Panc1 (cell line): ENCODE data around the gene ARCN1. TPM values are rescaled to one million over a fixed set of nuclear protein-coding genes. Genes with fewer than 3 reads are reported as not detected.

Source experiments
- ATAC-seq: fragments of 200-7000 bp; cut with Tn5 transposase; 2 replicates; pipeline ENCODE4 v1.9.1; 2020; ENCODE audit warnings: mild to moderate bottlenecking, moderate library complexity
- BruUV-seq: library from RNA; stranded (reverse); fragments of 400-500 nt; replicated peaks from 2 replicates; lab custom pipeline; 2021; lab: Mats Ljungman, UMichigan
- CTCF ChIA-PET: fragments of 300-600 bp; sonication (Branson Sonifier 250); formaldehyde crosslinking; loops from one replicate; lab custom pipeline; 2022; ENCODE audit warnings: antibody characterized with exemption; lab: Charles Lee
- POLR2A ChIA-PET: fragments of 300-600 bp; sonication (Branson Sonifier 250); formaldehyde crosslinking; loops from one replicate; lab custom pipeline; 2022; ENCODE audit warnings: antibody characterized with exemption; lab: Charles Lee
- DNase-seq: peaks from one replicate; pipeline ENCODE4 v3.0.0-alpha.2; 2010; ENCODE audit warnings: low read depth, low spot score
- H3K27ac ChIP-seq: 2 replicates; pipeline ENCODE4 v1.5.1; 2011; ENCODE audit warnings: mild to moderate bottlenecking, low read length, inconsistent platforms
- H3K27me3 ChIP-seq: fragments of 200-500 bp; sonication (Bioruptor generic); 2 replicates; pipeline ENCODE4 v1.6.0; 2014; ENCODE audit warnings: low read length, inconsistent platforms; ENCODE audit not compliant: control insufficient read depth, insufficient read depth
- H3K36me3 ChIP-seq: fragments of 200-500 bp; sonication (Bioruptor generic); 2 replicates; pipeline ENCODE4 v1.5.1; 2014; ENCODE audit warnings: inconsistent platforms, mild to moderate bottlenecking, low read length, moderate library complexity; ENCODE audit not compliant: control insufficient read depth, insufficient read depth
- H3K4me1 ChIP-seq: 2 replicates; pipeline ENCODE4 v1.5.1; 2011; ENCODE audit warnings: inconsistent platforms, mild to moderate bottlenecking, low read length, moderate library complexity; ENCODE audit not compliant: control insufficient read depth, insufficient read depth
- H3K4me3 ChIP-seq, 2 experiments: 2 replicates each; pipeline ENCODE4 v1.5.1; 2011 to 2012; ENCODE audit warnings: low read depth in 2 of 2, low read length in 2 of 2, mild to moderate bottlenecking in 2 of 2, inconsistent platforms in 1 of 2, moderate library complexity in 1 of 2
- H3K9me3 ChIP-seq: fragments of 200-500 bp; sonication (Bioruptor generic); 2 replicates; pipeline ENCODE4 v1.5.1; 2014; ENCODE audit warnings: low read depth, mild to moderate bottlenecking, inconsistent platforms, low read length, moderate library complexity; ENCODE audit not compliant: control insufficient read depth, insufficient read depth
- POLR2AphosphoS5 ChIP-seq: IDR thresholded peaks from 2 replicates; pipeline ENCODE4 v1.6.1; 2012; ENCODE audit warnings: mild to moderate bottlenecking, low read depth, low read length, moderate library complexity
- SIN3A ChIP-seq: IDR thresholded peaks from 2 replicates; pipeline ENCODE4 v1.6.1; 2012; ENCODE audit warnings: low read depth, mild to moderate bottlenecking, low read length, moderate library complexity, borderline replicate concordance; ENCODE audit not compliant: insufficient read depth
- TCF7L2 ChIP-seq: IDR thresholded peaks from 2 replicates; pipeline ENCODE4 v1.6.1; 2011; ENCODE audit warnings: mild to moderate bottlenecking, low read depth, low read length, inconsistent platforms
- in situ Hi-C: cut with HindIII; loops from 2 replicates; pipeline ENCODE4 v1.10.0; 2016; ENCODE audit warnings: low sequenced_read_pairs, low pct_unique_long_range_greater_than_20kb
- intact Hi-C: fragments of 100-400 bp; cut with micrococcal nuclease; formaldehyde crosslinking; loops from one replicate; pipeline ENCODE4 v1.10.0; 2022; ENCODE audit not compliant: unreplicated experiment
- total RNA-seq: library from RNA; stranded (reverse); gene quantifications from one replicate; pipeline ENCODE4 v1.2.1, GENCODE V29; 2021; ENCODE audit not compliant: unreplicated experiment
- TF ChIP-seq, protein P1 (sequence below), 2 experiments: IDR thresholded peaks; 2 replicates each; pipeline ENCODE4 v1.6.1; 2011 to 2012; ENCODE audit warnings: low read depth in 2 of 2, control low read depth in 1 of 2, low read length in 1 of 2, mild to moderate bottlenecking in 1 of 2, moderate library complexity in 1 of 2; ENCODE audit not compliant: insufficient read depth in 1 of 2
- TF ChIP-seq, protein P2 (sequence below): fragments of 450-650 bp; IDR thresholded peaks from 2 replicates; pipeline ENCODE4 v1.5.1; 2017; ENCODE audit warnings: mild to moderate bottlenecking

Gene ARCN1
- total RNA-seq, 1 experiment from 2014 or later: 197 TPM

GRCh38 chr11:118628031-118628430, 55.8 kb downstream of the ARCN1 start:
- 0 out of 2 replicates have a peak, but pooled peaks cover 9% of the 10 kb centered on the region for H3K36me3 ChIP-seq
- H3K27ac ChIP-seq: no peak overlapping the region
- BruUV-seq: no TSS peak
- no peak overlapping the region for H3K4me3 ChIP-seq
- in situ Hi-C loops (no loop called here), intact Hi-C loops (no loop called here)
- no peaks in the 10 kb centered on the region for H3K9me3 ChIP-seq
- DNase-seq: no peak
- H3K27me3 ChIP-seq: no peaks in the 10 kb centered on the region
- CTCF ChIA-PET: interaction anchor here (0.6 to 0.7 kb wide), 2 partner anchors 13 to 312 kb away, joined by 4 to 8 read pairs; no protein-coding TSS in a partner anchor
- peaks cover 4% of the 10 kb centered on the region for H3K4me1 ChIP-seq
- ATAC-seq: no peak
- POLR2A ChIA-PET: no interaction called here
- TF ChIP-seq SIN3A (no peak), POLR2AphosphoS5 (no peak), TCF7L2 (no peak)
- TF ChIP-seq, protein P1, sequence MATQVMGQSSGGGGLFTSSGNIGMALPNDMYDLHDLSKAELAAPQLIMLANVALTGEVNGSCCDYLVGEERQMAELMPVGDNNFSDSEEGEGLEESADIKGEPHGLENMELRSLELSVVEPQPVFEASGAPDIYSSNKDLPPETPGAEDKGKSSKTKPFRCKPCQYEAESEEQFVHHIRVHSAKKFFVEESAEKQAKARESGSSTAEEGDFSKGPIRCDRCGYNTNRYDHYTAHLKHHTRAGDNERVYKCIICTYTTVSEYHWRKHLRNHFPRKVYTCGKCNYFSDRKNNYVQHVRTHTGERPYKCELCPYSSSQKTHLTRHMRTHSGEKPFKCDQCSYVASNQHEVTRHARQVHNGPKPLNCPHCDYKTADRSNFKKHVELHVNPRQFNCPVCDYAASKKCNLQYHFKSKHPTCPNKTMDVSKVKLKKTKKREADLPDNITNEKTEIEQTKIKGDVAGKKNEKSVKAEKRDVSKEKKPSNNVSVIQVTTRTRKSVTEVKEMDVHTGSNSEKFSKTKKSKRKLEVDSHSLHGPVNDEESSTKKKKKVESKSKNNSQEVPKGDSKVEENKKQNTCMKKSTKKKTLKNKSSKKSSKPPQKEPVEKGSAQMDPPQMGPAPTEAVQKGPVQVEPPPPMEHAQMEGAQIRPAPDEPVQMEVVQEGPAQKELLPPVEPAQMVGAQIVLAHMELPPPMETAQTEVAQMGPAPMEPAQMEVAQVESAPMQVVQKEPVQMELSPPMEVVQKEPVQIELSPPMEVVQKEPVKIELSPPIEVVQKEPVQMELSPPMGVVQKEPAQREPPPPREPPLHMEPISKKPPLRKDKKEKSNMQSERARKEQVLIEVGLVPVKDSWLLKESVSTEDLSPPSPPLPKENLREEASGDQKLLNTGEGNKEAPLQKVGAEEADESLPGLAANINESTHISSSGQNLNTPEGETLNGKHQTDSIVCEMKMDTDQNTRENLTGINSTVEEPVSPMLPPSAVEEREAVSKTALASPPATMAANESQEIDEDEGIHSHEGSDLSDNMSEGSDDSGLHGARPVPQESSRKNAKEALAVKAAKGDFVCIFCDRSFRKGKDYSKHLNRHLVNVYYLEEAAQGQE (IDR thresholded peaks at IDR 0.05; ENCODE audit: insufficient read depth in 1 of 2, low read depth in 2 of 2, low read length in 1 of 2): no peak
- TF ChIP-seq, protein P2, sequence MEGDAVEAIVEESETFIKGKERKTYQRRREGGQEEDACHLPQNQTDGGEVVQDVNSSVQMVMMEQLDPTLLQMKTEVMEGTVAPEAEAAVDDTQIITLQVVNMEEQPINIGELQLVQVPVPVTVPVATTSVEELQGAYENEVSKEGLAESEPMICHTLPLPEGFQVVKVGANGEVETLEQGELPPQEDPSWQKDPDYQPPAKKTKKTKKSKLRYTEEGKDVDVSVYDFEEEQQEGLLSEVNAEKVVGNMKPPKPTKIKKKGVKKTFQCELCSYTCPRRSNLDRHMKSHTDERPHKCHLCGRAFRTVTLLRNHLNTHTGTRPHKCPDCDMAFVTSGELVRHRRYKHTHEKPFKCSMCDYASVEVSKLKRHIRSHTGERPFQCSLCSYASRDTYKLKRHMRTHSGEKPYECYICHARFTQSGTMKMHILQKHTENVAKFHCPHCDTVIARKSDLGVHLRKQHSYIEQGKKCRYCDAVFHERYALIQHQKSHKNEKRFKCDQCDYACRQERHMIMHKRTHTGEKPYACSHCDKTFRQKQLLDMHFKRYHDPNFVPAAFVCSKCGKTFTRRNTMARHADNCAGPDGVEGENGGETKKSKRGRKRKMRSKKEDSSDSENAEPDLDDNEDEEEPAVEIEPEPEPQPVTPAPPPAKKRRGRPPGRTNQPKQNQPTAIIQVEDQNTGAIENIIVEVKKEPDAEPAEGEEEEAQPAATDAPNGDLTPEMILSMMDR: no peak

- no peak for DNase-seq
- Histone ChIP-seq H3K9me3 (no peaks in the 10 kb centered on the region), H3K4me1 (no peaks in the 10 kb centered on the region; the same call in 1 of the 2 replicates), H3K36me3 (0 out of 2 replicates have a peak, but pooled peaks cover 9% of the 10 kb centered on the region), H3K4me3 (no peak overlapping the region), H3K27me3 (no peaks in the 10 kb centered on the region), H3K27ac (no peak overlapping the region)
- no peak for TF ChIP-seq SIN3A
- TF ChIP-seq POLR2AphosphoS5: no peak
- TF ChIP-seq, protein P2: no peak
- TF ChIP-seq TCF7L2: no peak
- TF ChIP-seq, protein P1 (IDR thresholded peaks at IDR 0.05; ENCODE audit: insufficient read depth in 1 of 2, low read depth in 2 of 2, low read length in 1 of 2): no peak
- ChIA-PET CTCF (interaction anchor here (0.6 kb wide), 1 partner anchor 311 kb away, joined by 8 read pairs; no protein-coding TSS in a partner anchor), POLR2A (no interaction called here)
- no TSS peak for BruUV-seq
- intact Hi-C loops (no loop called here), in situ Hi-C loops (no loop called here)
- no peak for ATAC-seq
Observed at GRCh38 chr11:118628432-118628831, 56.2 kb downstream of the ARCN1 start.
